Activated T-cell treated with anti-CD3 and anti-CD28 coated beads, Interleukin-2, amount 50 U/mL, for 24 hours (primary cell): ENCODE data around the gene LCN12.

Experiments
- DNase-seq: peaks from one replicate; pipeline ENCODE4 v3.0.0-alpha.2; 2020
- H3K27ac Mint-ChIP-seq: 2 replicates; pipeline ENCODE4 v1.8.0; 2020; ENCODE audit warnings: mild to moderate bottlenecking, mixed read lengths
- H3K27me3 Mint-ChIP-seq: 2 replicates; pipeline ENCODE4 v1.8.0; 2020; ENCODE audit warnings: mixed read lengths
- H3K36me3 Mint-ChIP-seq: 2 replicates; pipeline ENCODE4 v1.8.0; 2020; ENCODE audit warnings: low read depth, mixed read lengths
- H3K4me1 Mint-ChIP-seq: 2 replicates; pipeline ENCODE4 v1.8.0; 2020; ENCODE audit warnings: low read depth, mixed read lengths
- H3K4me3 Mint-ChIP-seq: 2 replicates; pipeline ENCODE4 v1.8.0; 2020; ENCODE audit warnings: mild to moderate bottlenecking, moderate library complexity, mixed read lengths
- H3K9me3 Mint-ChIP-seq: 2 replicates; pipeline ENCODE4 v1.8.0; 2020; ENCODE audit warnings: mixed read lengths

Gene LCN12, protein sequence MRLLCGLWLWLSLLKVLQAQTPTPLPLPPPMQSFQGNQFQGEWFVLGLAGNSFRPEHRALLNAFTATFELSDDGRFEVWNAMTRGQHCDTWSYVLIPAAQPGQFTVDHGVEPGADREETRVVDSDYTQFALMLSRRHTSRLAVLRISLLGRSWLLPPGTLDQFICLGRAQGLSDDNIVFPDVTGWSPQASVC

DNA sequence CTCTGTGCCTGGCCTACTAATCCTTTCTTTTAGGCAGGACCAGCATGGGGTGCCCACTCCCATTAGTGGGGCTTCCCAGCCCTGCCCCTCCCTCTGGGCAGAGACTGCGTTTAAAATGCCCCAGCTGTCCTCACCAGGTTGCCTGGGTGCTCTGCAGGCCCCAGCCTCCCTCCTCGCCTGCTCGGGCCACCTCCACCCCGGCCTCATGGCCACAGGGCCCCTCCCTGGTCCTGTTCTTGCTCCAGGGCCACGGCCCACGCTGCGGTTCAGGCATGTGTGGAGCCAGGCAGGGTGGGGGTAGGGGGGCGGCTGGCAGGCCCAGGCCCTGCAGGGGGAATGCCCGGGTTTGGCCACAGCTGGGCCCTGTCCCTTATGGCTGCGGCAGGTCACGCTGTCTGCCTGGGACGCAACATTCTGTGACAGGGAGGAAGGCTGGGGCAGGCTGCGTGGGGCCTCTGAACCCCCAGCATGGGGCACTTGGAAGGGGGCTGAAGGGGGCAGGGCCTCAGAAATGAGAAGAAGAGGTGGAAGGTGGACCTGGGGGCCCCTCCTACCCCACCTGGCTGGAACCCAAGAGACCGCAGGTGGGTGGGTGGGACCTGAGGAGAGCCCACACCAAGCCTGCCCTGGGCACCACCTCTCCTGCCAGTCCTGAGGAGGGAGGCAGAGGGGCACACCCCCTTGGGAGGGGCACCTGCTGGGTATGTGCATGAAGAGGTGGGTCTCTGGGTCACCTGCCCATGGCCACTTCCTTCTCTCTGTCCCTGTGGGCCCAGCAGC, at the start of gene LCN12:
LCN12 (plus strand) TSS at position 733 of the 780 bp plus-strand sequence. CDS start 55 bp downstream, outside the sequence.
- no peak within 1 kb of the TSS for H3K27ac Mint-ChIP-seq
- H3K4me1 Mint-ChIP-seq: peaks cover 15% of the 10 kb centered on the region
- peaks cover 2% of the 10 kb centered on the region for H3K9me3 Mint-ChIP-seq
- DNase-seq: no peak
- H3K4me3 Mint-ChIP-seq: no peak within 1 kb of the TSS
- no peaks in the 10 kb centered on the region for H3K36me3 Mint-ChIP-seq
- no peaks in the 10 kb centered on the region for H3K27me3 Mint-ChIP-seq

DNA sequence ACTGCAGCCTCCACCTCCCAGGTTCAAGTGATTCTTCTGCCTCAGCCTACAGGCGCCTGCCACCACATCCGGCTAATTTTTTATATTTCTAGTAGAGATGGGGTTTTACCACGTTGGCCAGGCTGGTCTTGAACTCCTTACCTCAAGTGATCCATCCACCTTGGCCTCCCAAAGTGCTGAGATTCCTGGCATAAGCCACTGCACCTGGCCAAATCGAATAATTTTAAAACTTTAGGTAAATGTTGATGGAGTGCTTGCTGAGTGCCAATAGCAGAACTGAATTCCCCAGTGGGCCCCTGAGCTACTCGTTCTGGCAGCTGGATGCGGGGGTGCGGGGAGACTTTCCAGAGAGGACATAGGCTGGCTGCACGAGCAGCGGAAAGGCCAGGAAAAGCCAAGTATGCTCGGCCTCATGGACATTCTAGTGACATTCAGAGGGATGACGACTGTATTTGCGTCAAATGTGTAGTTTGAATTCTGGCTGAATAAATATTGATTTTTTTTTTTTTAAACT, 49.0 kb upstream of the LCN12 start:
- H3K27me3 Mint-ChIP-seq: no peaks in the 10 kb centered on the region
- no peaks in the 10 kb centered on the region for H3K9me3 Mint-ChIP-seq
- peak overlapping the region; percentile 79 for H3K27ac Mint-ChIP-seq
- no peak for DNase-seq
- peak overlapping the region; percentile 18 for H3K4me3 Mint-ChIP-seq
- peaks cover 94% of the 10 kb centered on the region for H3K36me3 Mint-ChIP-seq
- H3K4me1 Mint-ChIP-seq: peaks cover 49% of the 10 kb centered on the region

DNA sequence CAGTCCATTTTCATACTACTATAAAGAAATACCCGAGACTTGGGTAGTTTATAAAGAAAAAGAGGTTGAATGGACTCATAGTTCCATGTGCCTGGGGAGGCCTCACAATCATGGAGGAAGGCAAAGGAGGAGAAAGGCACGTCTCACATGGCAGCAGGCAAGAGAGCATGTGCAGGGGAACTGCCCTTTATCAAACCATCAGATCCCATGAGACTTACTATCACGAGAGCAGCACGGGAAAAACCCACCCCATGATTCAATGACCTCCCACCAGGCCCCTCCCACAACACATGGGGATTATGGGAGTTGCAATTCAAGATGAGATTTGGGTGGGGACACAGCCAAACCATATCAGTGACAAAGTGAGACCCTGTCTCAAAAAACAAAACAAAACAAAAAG, 45.8 kb upstream of the LCN12 start:
- Mint-ChIP-seq H3K27ac (peak overlapping the region; percentile 69), H3K36me3 (peaks cover 95% of the 10 kb centered on the region), H3K4me3 (no peak overlapping the region), H3K4me1 (peaks cover 33% of the 10 kb centered on the region), H3K9me3 (no peaks in the 10 kb centered on the region), H3K27me3 (no peaks in the 10 kb centered on the region)
- DNase-seq: no peak

DNA sequence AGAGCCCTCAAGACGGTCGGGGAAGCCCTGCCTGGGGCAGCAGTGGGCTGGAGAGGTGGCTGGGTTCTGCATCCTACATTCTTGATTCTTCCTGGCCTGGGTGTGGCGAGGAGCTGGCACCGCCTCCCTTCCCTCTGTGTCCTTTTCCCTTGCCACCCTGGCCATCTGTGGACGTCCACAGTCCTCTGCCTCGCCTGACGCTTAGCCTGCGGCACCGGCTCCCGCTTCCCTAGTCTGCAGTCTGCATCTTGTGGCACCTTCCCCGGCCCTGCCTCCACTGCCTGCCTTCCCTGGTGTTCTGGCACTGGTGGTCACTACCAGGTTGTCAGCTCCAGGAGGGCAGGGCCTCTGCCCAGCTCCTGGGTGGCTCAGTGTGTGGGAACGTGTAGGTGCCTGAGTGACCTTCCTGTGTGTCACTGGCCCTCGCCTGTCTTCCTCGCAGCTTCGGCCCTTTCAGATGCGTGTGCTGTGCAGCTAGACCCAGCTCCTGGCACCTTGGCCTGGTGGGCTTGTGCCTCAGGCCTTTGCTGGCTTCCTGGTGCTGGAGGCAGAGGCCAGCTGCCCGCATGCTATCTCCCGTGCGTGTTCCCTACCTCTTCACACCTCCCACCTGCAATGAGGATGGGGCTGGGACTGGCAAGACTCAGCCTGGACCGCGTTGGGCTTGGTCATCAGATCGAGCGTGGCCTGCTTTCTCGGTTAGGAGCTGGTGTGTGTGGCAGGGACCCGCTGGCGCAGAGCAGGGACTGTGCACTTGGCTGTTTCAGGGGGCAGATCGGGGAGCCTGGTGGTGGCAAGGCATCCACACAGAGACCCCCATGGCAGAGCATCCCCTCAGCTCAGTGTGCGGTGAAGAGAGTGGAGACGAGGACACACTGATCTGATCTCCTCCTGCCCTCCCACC, 44.8 kb upstream of the LCN12 start:
- no peak overlapping the region for H3K27ac Mint-ChIP-seq
- H3K4me1 Mint-ChIP-seq: peaks cover 23% of the 10 kb centered on the region
- no peak overlapping the region for H3K4me3 Mint-ChIP-seq
- H3K36me3 Mint-ChIP-seq: peaks cover 93% of the 10 kb centered on the region
- H3K27me3 Mint-ChIP-seq: no peaks in the 10 kb centered on the region
- DNase-seq: no peak
- no peaks in the 10 kb centered on the region for H3K9me3 Mint-ChIP-seq

- Mint-ChIP-seq H3K4me1 (peaks cover 7% of the 10 kb centered on the region), H3K27ac (peak overlapping the region; percentile 23), H3K9me3 (no peaks in the 10 kb centered on the region), H3K27me3 (no peaks in the 10 kb centered on the region), H3K36me3 (peaks cover 93% of the 10 kb centered on the region), H3K4me3 (no peak overlapping the region)
- no peak for DNase-seq
These were observed 41.7 kb upstream of the LCN12 start for GRCh38 chr9:136910197-136910900.

DNA sequence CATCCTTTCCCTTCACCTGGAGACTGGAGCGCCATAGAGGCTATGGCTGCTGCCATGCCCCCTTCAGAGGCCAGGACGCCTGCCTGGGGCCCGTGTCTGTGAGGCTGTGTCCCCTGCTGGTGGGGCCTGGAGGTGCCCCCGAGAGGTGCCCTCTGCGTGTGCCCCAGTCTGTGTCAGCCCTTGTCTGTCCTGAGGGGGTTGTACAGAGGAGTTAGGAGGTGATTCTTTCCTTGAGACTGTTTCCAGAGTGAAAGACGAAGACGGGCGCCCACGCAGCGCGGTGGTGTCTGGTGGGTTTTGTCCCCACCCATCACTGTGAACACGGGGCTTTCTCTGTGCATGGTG, 41.2 kb upstream of the LCN12 start:
- DNase-seq: no peak
- H3K9me3 Mint-ChIP-seq: no peaks in the 10 kb centered on the region
- peak overlapping the region; percentile 23 for H3K27ac Mint-ChIP-seq
- no peak overlapping the region for H3K4me3 Mint-ChIP-seq
- peaks cover 8% of the 10 kb centered on the region for H3K4me1 Mint-ChIP-seq
- H3K36me3 Mint-ChIP-seq: peaks cover 93% of the 10 kb centered on the region
- H3K27me3 Mint-ChIP-seq: no peaks in the 10 kb centered on the region

- Mint-ChIP-seq H3K27me3 (no peaks in the 10 kb centered on the region), H3K4me3 (no peak overlapping the region), H3K4me1 (peaks cover 11% of the 10 kb centered on the region), H3K27ac (peak overlapping the region; percentile 44), H3K9me3 (no peaks in the 10 kb centered on the region), H3K36me3 (peaks cover 91% of the 10 kb centered on the region)
- DNase-seq: no peak
These were observed 38.2 kb upstream of the LCN12 start for GRCh38 chr9:136913701-136914438.

DNA sequence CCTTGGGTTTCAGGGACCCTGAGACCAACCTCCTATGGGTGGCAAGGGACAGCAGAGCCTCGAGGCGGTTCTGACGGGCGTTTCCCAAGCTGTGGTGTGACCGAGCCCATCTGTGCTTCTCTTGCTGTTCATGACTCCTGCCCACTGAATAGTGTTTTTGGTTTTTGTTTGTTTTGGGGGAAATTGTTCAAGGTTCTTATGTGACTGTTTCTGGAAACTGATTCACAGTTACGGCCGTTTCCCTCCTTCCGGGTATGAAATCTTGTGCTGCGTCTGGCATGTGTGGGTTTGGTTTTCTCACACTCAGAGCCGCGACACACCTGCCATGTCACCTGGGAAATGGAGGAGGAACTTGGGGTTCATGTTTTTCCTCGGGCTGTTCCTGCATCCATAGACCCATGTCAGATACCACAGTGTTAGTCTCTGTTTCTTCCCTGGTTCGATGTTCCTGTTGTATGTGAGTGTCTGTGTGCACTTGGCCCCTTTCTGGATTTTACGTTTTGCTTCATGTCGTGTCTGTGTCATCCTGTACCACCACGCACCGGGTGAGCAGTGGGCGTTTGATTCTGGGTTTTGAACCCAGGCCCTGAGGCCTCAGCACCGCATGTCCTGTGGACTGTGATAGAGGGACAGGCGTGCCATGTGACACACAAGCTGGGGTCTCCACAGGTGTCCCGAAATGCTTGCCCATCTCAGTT, 36.3 kb upstream of the LCN12 start:
- Mint-ChIP-seq H3K36me3 (peaks cover 90% of the 10 kb centered on the region), H3K27me3 (no peaks in the 10 kb centered on the region), H3K27ac (peak overlapping the region; percentile 39), H3K4me3 (no peak overlapping the region), H3K4me1 (peaks cover 11% of the 10 kb centered on the region), H3K9me3 (no peaks in the 10 kb centered on the region)
- DNase-seq: no peak

DNA sequence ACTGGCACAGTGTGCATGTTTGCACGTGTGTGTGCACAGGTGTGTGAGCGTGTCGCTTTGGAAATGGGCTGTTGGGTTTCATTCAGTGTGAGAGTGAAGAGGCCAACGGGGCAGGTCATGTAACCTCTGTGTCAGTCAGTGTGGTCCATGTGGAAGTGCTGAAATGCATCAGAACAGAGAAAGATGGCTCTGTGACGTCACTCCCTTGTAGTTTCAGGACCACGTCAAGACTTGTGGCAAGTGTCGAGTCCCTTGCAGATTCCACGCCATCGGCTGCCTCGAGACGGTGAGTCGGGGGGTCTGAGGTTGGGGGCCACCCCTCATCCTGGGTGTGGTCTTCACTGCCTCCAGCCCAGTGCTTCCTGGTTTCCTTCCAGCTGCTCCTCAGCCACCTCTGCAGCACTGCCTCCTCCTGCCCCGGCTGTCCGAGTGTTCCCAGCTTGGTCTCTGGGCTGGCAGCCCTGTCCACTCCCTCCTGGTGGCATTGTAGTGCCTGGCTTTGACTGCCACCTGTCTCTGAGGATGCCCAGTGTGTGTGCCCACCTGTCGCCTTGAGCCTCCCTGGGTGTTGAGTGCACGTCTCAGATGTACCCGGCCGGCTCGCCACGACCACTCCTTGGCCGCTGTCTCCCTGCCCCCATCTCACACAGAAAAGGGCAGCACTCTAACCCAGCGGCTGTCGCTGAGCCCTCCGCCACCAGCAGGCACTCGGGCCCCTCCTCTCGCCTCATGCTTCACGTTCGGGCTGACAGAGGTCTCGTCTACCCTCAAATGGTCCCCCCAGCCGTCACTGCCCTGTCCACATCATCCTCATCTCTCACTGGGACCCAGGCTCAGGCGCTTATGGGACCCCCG, 35.5 kb upstream of the LCN12 start:
- DNase-seq: no peak
- Mint-ChIP-seq H3K27ac (peak overlapping the region; percentile 15), H3K27me3 (no peaks in the 10 kb centered on the region), H3K4me1 (peaks cover 11% of the 10 kb centered on the region), H3K36me3 (peaks cover 88% of the 10 kb centered on the region), H3K9me3 (no peaks in the 10 kb centered on the region), H3K4me3 (no peak overlapping the region)

GRCh38 chr9:136917902-136918301, 34.2 kb upstream of the LCN12 start:
- peaks cover 88% of the 10 kb centered on the region for H3K36me3 Mint-ChIP-seq
- no peak for DNase-seq
- no peak overlapping the region for H3K4me3 Mint-ChIP-seq
- H3K4me1 Mint-ChIP-seq: peaks cover 14% of the 10 kb centered on the region
- no peaks in the 10 kb centered on the region for H3K27me3 Mint-ChIP-seq
- H3K27ac Mint-ChIP-seq: peak overlapping the region; percentile 18
- no peaks in the 10 kb centered on the region for H3K9me3 Mint-ChIP-seq

DNA sequence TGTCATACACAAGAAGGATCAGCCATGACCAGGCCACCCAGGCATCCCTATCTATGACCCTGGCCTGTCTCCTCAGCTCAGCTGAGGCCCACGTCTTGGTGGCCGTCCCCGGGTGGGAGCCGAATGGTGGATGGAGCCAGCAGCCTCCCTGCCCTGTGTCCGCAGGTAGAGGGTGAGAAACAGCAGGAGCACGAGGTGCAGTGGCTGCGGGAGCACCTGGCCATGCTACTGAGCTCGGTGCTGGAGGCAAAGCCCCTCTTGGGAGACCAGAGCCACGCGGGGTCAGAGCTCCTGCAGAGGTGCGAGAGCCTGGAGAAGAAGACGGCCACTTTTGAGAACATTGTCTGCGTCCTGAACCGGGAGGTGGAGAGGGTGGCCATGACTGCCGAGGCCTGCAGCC, 32.0 kb upstream of the LCN12 start:
- no peaks in the 10 kb centered on the region for H3K9me3 Mint-ChIP-seq
- no peak overlapping the region for H3K4me3 Mint-ChIP-seq
- no peaks in the 10 kb centered on the region for H3K27me3 Mint-ChIP-seq
- no peak overlapping the region for H3K27ac Mint-ChIP-seq
- peaks cover 13% of the 10 kb centered on the region for H3K4me1 Mint-ChIP-seq
- H3K36me3 Mint-ChIP-seq: peaks cover 89% of the 10 kb centered on the region
- DNase-seq: no peak

GRCh38 chr9:136920734-136921231, 31.3 kb upstream of the LCN12 start:
- H3K4me3 Mint-ChIP-seq: no peak overlapping the region
- H3K36me3 Mint-ChIP-seq: peaks cover 87% of the 10 kb centered on the region
- H3K27ac Mint-ChIP-seq: peak overlapping the region; percentile 50

More at GRCh38 chr9:136920734-136921231, 31.3 kb upstream of the LCN12 start:
- peaks cover 11% of the 10 kb centered on the region for H3K4me1 Mint-ChIP-seq
- H3K27me3 Mint-ChIP-seq: no peaks in the 10 kb centered on the region
- DNase-seq: no peak
- no peaks in the 10 kb centered on the region for H3K9me3 Mint-ChIP-seq
